H9 (cell line): Measurements from ENCODE around the gene GRIA2. TPM values are rescaled to one million over a fixed set of nuclear protein-coding genes. Genes with fewer than 3 reads are reported as not detected.

ENCODE experiments used
- DNase-seq: peaks from one replicate; pipeline ENCODE4 v3.0.0-alpha.2; 2017
- H2AFZ ChIP-seq: one replicate; pipeline ENCODE4 v1.6.1; 2013; ENCODE audit warnings: mild to moderate bottlenecking, low read length, control low read depth, moderate library complexity
- H2AK5ac ChIP-seq: 2 replicates; pipeline ENCODE4 v1.6.1; 2013; ENCODE audit warnings: low read length, control low read depth, mixed read lengths; ENCODE audit not compliant: insufficient read length
- H2BK120ac ChIP-seq: one replicate; pipeline ENCODE4 v1.6.1; 2013; ENCODE audit warnings: low read depth, mild to moderate bottlenecking, low read length, control low read depth, inconsistent platforms; ENCODE audit not compliant: poor library complexity, severe bottlenecking
- H2BK12ac ChIP-seq: 2 replicates; pipeline ENCODE4 v1.6.1; 2013; ENCODE audit warnings: low read length, control low read depth, mixed read lengths, low read depth; ENCODE audit not compliant: insufficient read length
- H2BK15ac ChIP-seq: 2 replicates; pipeline ENCODE4 v1.6.1; 2013; ENCODE audit warnings: low read depth, low read length, control low read depth
- H2BK20ac ChIP-seq: one replicate; pipeline ENCODE4 v1.6.1; 2013; ENCODE audit warnings: low read depth, mild to moderate bottlenecking, low read length, control low read depth, inconsistent platforms; ENCODE audit not compliant: poor library complexity, severe bottlenecking
- H2BK5ac ChIP-seq: 2 replicates; pipeline ENCODE4 v1.6.1; 2013; ENCODE audit warnings: low read length, control low read depth, mixed read lengths; ENCODE audit not compliant: insufficient read length
- H3K14ac ChIP-seq: 2 replicates; pipeline ENCODE4 v1.6.1; 2013; ENCODE audit warnings: low read length, control low read depth; ENCODE audit not compliant: insufficient read depth
- H3K18ac ChIP-seq: 2 replicates; pipeline ENCODE4 v1.6.1; 2013; ENCODE audit warnings: low read depth, mild to moderate bottlenecking, mixed read lengths, low read length, control low read depth; ENCODE audit not compliant: insufficient read length
- H3K23ac ChIP-seq: 2 replicates; pipeline ENCODE4 v1.6.1; 2013; ENCODE audit warnings: low read length, control low read depth, mixed read lengths, low read depth; ENCODE audit not compliant: insufficient read length
- H3K23me2 ChIP-seq: 2 replicates; pipeline ENCODE4 v1.6.1; 2013; ENCODE audit warnings: low read depth, mild to moderate bottlenecking, mixed read lengths, low read length, control low read depth; ENCODE audit not compliant: insufficient read length, poor library complexity, severe bottlenecking
- H3K27ac ChIP-seq: 2 replicates; pipeline ENCODE4 v1.5.1; 2013; ENCODE audit warnings: low read length, control low read depth, mixed read lengths, low read depth; ENCODE audit not compliant: insufficient read length
- H3K27me3 ChIP-seq: 2 replicates; pipeline ENCODE4 v1.6.1; 2013; ENCODE audit warnings: low read length, control low read depth, inconsistent platforms; ENCODE audit not compliant: insufficient read depth
- H3K4ac ChIP-seq: 2 replicates; pipeline ENCODE4 v1.6.1; 2013; ENCODE audit warnings: low read depth, mild to moderate bottlenecking, control low read depth, inconsistent platforms, low read length, moderate library complexity
- H3K4me1 ChIP-seq: 2 replicates; pipeline ENCODE4 v1.6.1; 2013; ENCODE audit warnings: low read length, control low read depth, inconsistent platforms; ENCODE audit not compliant: insufficient read depth
- H3K4me2 ChIP-seq: 2 replicates; pipeline ENCODE4 v1.6.1; 2013; ENCODE audit warnings: low read length, control low read depth, mixed read lengths; ENCODE audit not compliant: insufficient read length, insufficient read depth
- H3K56ac ChIP-seq: 2 replicates; pipeline ENCODE4 v1.6.1; 2013; ENCODE audit warnings: low read depth, mild to moderate bottlenecking, mixed read lengths, low read length, control low read depth; ENCODE audit not compliant: insufficient read length
- H3K79me1 ChIP-seq: 2 replicates; pipeline ENCODE4 v1.6.1; 2013; ENCODE audit warnings: low read depth, mild to moderate bottlenecking, moderate library complexity, low read length, control low read depth, inconsistent platforms; ENCODE audit not compliant: insufficient read depth, poor library complexity, severe bottlenecking
- H3K79me2 ChIP-seq: 2 replicates; pipeline ENCODE4 v1.6.1; 2013; ENCODE audit warnings: low read length, control low read depth, inconsistent platforms; ENCODE audit not compliant: insufficient read depth
- H3K9ac ChIP-seq: 2 replicates; pipeline ENCODE4 v1.6.1; 2013; ENCODE audit warnings: low read length, control low read depth, mixed read lengths; ENCODE audit not compliant: insufficient read length; ENCODE audit errors: extremely low read depth
- H3K9me3 ChIP-seq: one replicate; pipeline ENCODE4 v1.6.1; 2013; ENCODE audit warnings: low read depth, low read length, inconsistent platforms; ENCODE audit not compliant: control insufficient read depth
- H3T11ph ChIP-seq: one replicate; pipeline ENCODE4 v1.6.1; 2013; ENCODE audit warnings: mild to moderate bottlenecking, low read length, control low read depth, inconsistent platforms
- H4K20me1 ChIP-seq: one replicate; pipeline ENCODE4 v1.6.1; 2013; ENCODE audit not compliant: control insufficient read depth, insufficient read length, insufficient read depth
- H4K5ac ChIP-seq: 2 replicates; pipeline ENCODE4 v1.6.1; 2013; ENCODE audit warnings: low read depth, mild to moderate bottlenecking, mixed read lengths, low read length, control low read depth; ENCODE audit not compliant: insufficient read length
- H4K8ac ChIP-seq: replicated peaks from 2 replicates; pipeline ENCODE4 v1.6.1; 2013; ENCODE audit warnings: low read length, control low read depth, mixed read lengths, low read depth; ENCODE audit not compliant: insufficient read length
- H4K91ac ChIP-seq: 2 replicates; pipeline ENCODE4 v1.6.1; 2013; ENCODE audit warnings: low read depth, mild to moderate bottlenecking, moderate library complexity, mixed read lengths, low read length, control low read depth; ENCODE audit not compliant: insufficient read length
- H3K27ac Mint-ChIP-seq, 3 experiments: 2 replicates in 2 of 3; 3 replicates in 1 of 3; pipeline ENCODE4 v1.8.0; 2020 to 2021; ENCODE audit warnings: mixed read lengths in 3 of 3, mild to moderate bottlenecking in 1 of 3, moderate library complexity in 1 of 3
- H3K27me3 Mint-ChIP-seq: 2 replicates; pipeline ENCODE4 v1.8.0; 2021; ENCODE audit warnings: low read depth, mild to moderate bottlenecking, moderate library complexity, mixed read lengths
- H3K36me3 Mint-ChIP-seq, 3 experiments: 2 replicates in 2 of 3; 3 replicates in 1 of 3; pipeline ENCODE4 v1.8.0; 2020 to 2021; ENCODE audit warnings: low read depth in 3 of 3, mixed read lengths in 3 of 3; ENCODE audit not compliant: insufficient read depth in 1 of 3
- H3K4me1 Mint-ChIP-seq, 2 experiments: 2 replicates each; pipeline ENCODE4 v1.8.0; 2020; ENCODE audit warnings: mixed read lengths in 2 of 2
- H3K4me3 Mint-ChIP-seq, 2 experiments: 2 replicates in 1 of 2; 3 replicates in 1 of 2; pipeline ENCODE4 v1.8.0; 2020 to 2021; ENCODE audit warnings: mild to moderate bottlenecking in 2 of 2, mixed read lengths in 2 of 2, moderate library complexity in 1 of 2
- H3K9me3 Mint-ChIP-seq, 2 experiments: 2 replicates in 1 of 2; 3 replicates in 1 of 2; pipeline ENCODE4 v1.8.0; 2020; ENCODE audit warnings: mild to moderate bottlenecking in 2 of 2, mixed read lengths in 2 of 2, moderate library complexity in 1 of 2
- WGBS: extraction: QIAGEN DNeasy Blood & Tissue Kit; methylation state at CpG from one replicate; pipeline ENCODE4 v1.1.7; 2013; ENCODE audit warnings: missing lambda C conversion rate, low lambda C conversion rate, mixed read lengths; ENCODE audit not compliant: insufficient read length; ENCODE audit errors: extremely low coverage; 5-methylcytosine and 5-hydroxymethylcytosine counted together
- total RNA-seq: library from RNA; stranded (reverse); gene quantifications from 2 replicates; pipeline ENCODE4 v1.2.1, GENCODE V29; 2021
- TF ChIP-seq, protein P1 (sequence below): fragments of 200-600 bp; sonication (generic); conservative IDR thresholded peaks from 3 replicates; pipeline ENCODE4 v1.8.0; 2021; ENCODE audit warnings: antibody characterized with exemption, mild to moderate bottlenecking

GRIA2 gene
- total RNA-seq, 1 experiment from 2014 or later: not detected

DNA sequence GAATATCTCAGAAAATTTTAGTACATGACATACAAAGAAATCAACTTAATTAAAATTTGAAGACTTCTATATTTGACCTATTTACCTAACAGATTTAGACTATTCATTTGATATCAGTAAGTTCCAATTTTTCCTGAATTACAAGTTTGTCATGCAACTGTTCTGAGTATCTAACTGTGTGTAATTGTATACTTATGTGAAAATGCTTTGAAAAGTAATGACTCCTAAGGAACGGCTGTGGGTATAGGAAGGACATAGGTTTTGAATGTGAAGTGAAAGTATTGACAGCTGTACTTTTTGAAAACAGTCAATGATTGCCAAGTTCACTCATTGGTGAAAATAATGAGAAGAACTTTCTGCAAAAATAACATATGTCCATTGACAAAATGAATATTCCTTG, 2.9 kb downstream of the GRIA2 start:
- H3K4me1 ChIP-seq: no peaks in the 10 kb centered on the region; the same call in 1 of the 2 replicates
- no peak overlapping the region for H3T11ph ChIP-seq
- no peak overlapping the region for H2AFZ ChIP-seq
- H3K23me2 ChIP-seq: peaks cover 16% of the 10 kb centered on the region
- WGBS: no CpG with 5 or more reads among the region's 1 CpG
- H3K18ac ChIP-seq: no peak overlapping the region
- H2BK12ac ChIP-seq: no peak overlapping the region
- H3K9ac ChIP-seq: no peak overlapping the region
- Mint-ChIP-seq H3K27ac (no peak overlapping the region), H3K27me3 (peaks cover 64% of the 10 kb centered on the region), H3K36me3 (peaks cover 0 to 1% (median 0%) of the 10 kb centered on the region in 3 experiments; a peak in 2 of 7 replicates), H3K4me3 (peak overlapping the region; percentile 70 to 88; a peak in 4 of 5 replicates), H3K9me3 (no peaks in the 10 kb centered on the region; a peak in 1 of 5 replicates), H3K4me1 (peaks cover 13 to 24% of the 10 kb centered on the region in 2 experiments)
- H3K23ac ChIP-seq: no peak overlapping the region
- H3K27ac ChIP-seq: no peak overlapping the region
- no peaks in the 10 kb centered on the region for H3K79me2 ChIP-seq
- no peak overlapping the region for H4K8ac ChIP-seq
- H2BK120ac ChIP-seq: no peak overlapping the region
- H3K9me3 ChIP-seq: no peaks in the 10 kb centered on the region
- no peak overlapping the region for H4K91ac ChIP-seq
- no peaks in the 10 kb centered on the region for H4K20me1 ChIP-seq
- no peak overlapping the region for H3K4me2 ChIP-seq
- H2BK15ac ChIP-seq: no peak overlapping the region
- H2BK5ac ChIP-seq: no peak overlapping the region
- no peak overlapping the region for H3K56ac ChIP-seq
- H4K5ac ChIP-seq: no peak overlapping the region
- no peak overlapping the region for H2BK20ac ChIP-seq
- no peak for DNase-seq
- peaks cover 24% of the 10 kb centered on the region for H3K27me3 ChIP-seq
- H3K79me1 ChIP-seq: no peaks in the 10 kb centered on the region
- no peak overlapping the region for H2AK5ac ChIP-seq
- H3K4ac ChIP-seq: no peak overlapping the region
- H3K14ac ChIP-seq: no peak overlapping the region
- TF ChIP-seq, protein P1, sequence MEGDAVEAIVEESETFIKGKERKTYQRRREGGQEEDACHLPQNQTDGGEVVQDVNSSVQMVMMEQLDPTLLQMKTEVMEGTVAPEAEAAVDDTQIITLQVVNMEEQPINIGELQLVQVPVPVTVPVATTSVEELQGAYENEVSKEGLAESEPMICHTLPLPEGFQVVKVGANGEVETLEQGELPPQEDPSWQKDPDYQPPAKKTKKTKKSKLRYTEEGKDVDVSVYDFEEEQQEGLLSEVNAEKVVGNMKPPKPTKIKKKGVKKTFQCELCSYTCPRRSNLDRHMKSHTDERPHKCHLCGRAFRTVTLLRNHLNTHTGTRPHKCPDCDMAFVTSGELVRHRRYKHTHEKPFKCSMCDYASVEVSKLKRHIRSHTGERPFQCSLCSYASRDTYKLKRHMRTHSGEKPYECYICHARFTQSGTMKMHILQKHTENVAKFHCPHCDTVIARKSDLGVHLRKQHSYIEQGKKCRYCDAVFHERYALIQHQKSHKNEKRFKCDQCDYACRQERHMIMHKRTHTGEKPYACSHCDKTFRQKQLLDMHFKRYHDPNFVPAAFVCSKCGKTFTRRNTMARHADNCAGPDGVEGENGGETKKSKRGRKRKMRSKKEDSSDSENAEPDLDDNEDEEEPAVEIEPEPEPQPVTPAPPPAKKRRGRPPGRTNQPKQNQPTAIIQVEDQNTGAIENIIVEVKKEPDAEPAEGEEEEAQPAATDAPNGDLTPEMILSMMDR: no peak
